GM12878 (cell line): ENCODE measurements around the gene TENT5D. TPM values are rescaled to one million over a fixed set of nuclear protein-coding genes. Genes with fewer than 3 reads are reported as not detected.
"Not testable (repeated sequence)": the region's sequence is repeated elsewhere in the genome, so short reads cannot be mapped to it uniquely, and the experiment has no call there.

Source experiments
- ATAC-seq: fragments of 200-7000 bp; cut with Tn5 transposase; 3 replicates; pipeline ENCODE4 v1.9.1; 2020; ENCODE audit warnings: mild to moderate bottlenecking, moderate library complexity
- Bru-seq: library from RNA; stranded (reverse); fragments of 400-500 nt; gene quantifications from one replicate; lab custom pipeline; 2021; lab: Mats Ljungman, UMichigan
- BruChase-seq, 2 experiments: library from RNA; stranded (reverse); fragments of 400-500 nt; gene quantifications; one replicate each; lab custom pipeline; 2021; lab: Mats Ljungman, UMichigan
- BruUV-seq: library from RNA; stranded (reverse); fragments of 400-500 nt; replicated peaks from 2 replicates; lab custom pipeline; 2021; lab: Mats Ljungman, UMichigan
- CTCF ChIA-PET: fragments of 300-600 bp; sonication (Branson Sonifier 250); formaldehyde crosslinking; extraction: SDS; loops from one replicate; lab custom pipeline; 2021; ENCODE audit warnings: inconsistent platforms; lab: Yijun Ruan, JAX
- POLR2A ChIA-PET: fragments of 350-600 bp; formaldehyde crosslinking; extraction: SDS; loops from one replicate; lab custom pipeline; 2021; ENCODE audit warnings: inconsistent platforms; lab: Charles Lee
- RAD21 ChIA-PET: fragments of 300-600 bp; sonication (Branson Sonifier 250); formaldehyde crosslinking; loops from one replicate; lab custom pipeline; 2023; ENCODE audit warnings: antibody characterized with exemption; ENCODE audit not compliant: unreplicated experiment; lab: Charles Lee
- SMC1A ChIA-PET: fragments of 300-600 bp; sonication (Branson Sonifier 250); formaldehyde crosslinking; loops from one replicate; lab custom pipeline; 2023; ENCODE audit not compliant: unreplicated experiment, uncharacterized antibody; lab: Charles Lee
- DNase-seq: peaks from one replicate; pipeline ENCODE4 v3.0.0-alpha.2; 2011; ENCODE audit warnings: low read depth, low spot score
- FAIRE-seq: peaks from 3 replicates; lab custom pipeline; 2011; peaks lifted over from hg19 to GRCh38; lab: Jason Lieb, UNC
- H2AFZ ChIP-seq: 2 replicates; pipeline ENCODE4 v1.6.0; 2011; ENCODE audit warnings: low read depth, low read length, control low read depth; ENCODE audit not compliant: control insufficient read depth
- H3K27ac ChIP-seq: 2 replicates; pipeline ENCODE4 v1.5.1; 2011; ENCODE audit warnings: control low read depth; ENCODE audit not compliant: control insufficient read depth, insufficient read depth
- H3K27me3 ChIP-seq, 2 experiments: replicated peaks in 1 of 2; 2 replicates each; pipeline versions ENCODE4 v1.6.0 to v1.6.1; 2011; ENCODE audit warnings: low read length in 1 of 2; ENCODE audit not compliant: control insufficient read depth in 2 of 2, insufficient read depth in 2 of 2
- H3K36me3 ChIP-seq, 2 experiments: 2 replicates each; pipeline ENCODE4 v1.5.1; 2011; ENCODE audit warnings: low read length in 1 of 2; ENCODE audit not compliant: control insufficient read depth in 2 of 2, insufficient read depth in 2 of 2
- H3K4me1 ChIP-seq: 2 replicates; pipeline ENCODE4 v1.6.1; 2011; ENCODE audit warnings: mild to moderate bottlenecking, low read length, moderate library complexity, mixed read lengths; ENCODE audit not compliant: control insufficient read depth, insufficient read depth
- H3K4me2 ChIP-seq: 2 replicates; pipeline ENCODE4 v1.6.0; 2011; ENCODE audit warnings: control low read depth; ENCODE audit not compliant: control insufficient read depth, insufficient read depth
- H3K4me3 ChIP-seq: fragments of 200-600 bp; sonication (generic); 2 replicates; pipeline ENCODE4 v1.5.1; 2016
- H3K79me2 ChIP-seq: 2 replicates; pipeline ENCODE4 v1.6.0; 2011; ENCODE audit warnings: low read length; ENCODE audit not compliant: control insufficient read depth, insufficient read depth
- H3K9ac ChIP-seq: 2 replicates; pipeline ENCODE4 v1.8.0; 2011; ENCODE audit warnings: low read length, control low read depth, mixed read lengths; ENCODE audit not compliant: control insufficient read depth, insufficient read depth
- H3K9me3 ChIP-seq: replicated peaks from 3 replicates; pipeline ENCODE4 v1.5.1; 2011; ENCODE audit warnings: mild to moderate bottlenecking, low read length; ENCODE audit not compliant: control insufficient read depth, insufficient read depth
- H4K20me1 ChIP-seq: 2 replicates; pipeline ENCODE4 v1.6.0; 2011; ENCODE audit not compliant: control insufficient read depth, insufficient read depth
- SREBF1 ChIP-seq: IDR thresholded peaks from 2 replicates; pipeline ENCODE4 v1.6.1; 2012; ENCODE audit warnings: mild to moderate bottlenecking, low read length
- ZBTB33 ChIP-seq: fragments of 450-650 bp; IDR thresholded peaks from 2 replicates; pipeline ENCODE4 v1.6.1; 2017; ENCODE audit warnings: mild to moderate bottlenecking
- WGBS: methylation state at CpG from one replicate; pipeline ENCODE4 v1.1.6; 2016; ENCODE audit warnings: low lambda C conversion rate; ENCODE audit not compliant: insufficient replicate concordance, insufficient coverage; ENCODE audit errors: missing lambda C conversion rate; 5-methylcytosine and 5-hydroxymethylcytosine counted together
- in situ Hi-C: fragments of 300-500 bp; cut with MboI; formaldehyde crosslinking; loops from 9 replicates; pipeline ENCODE4 v1.14.3; 2018; ENCODE audit warnings: mixed read lengths
- intact Hi-C: fragments of 100-400 bp; cut with micrococcal nuclease; formaldehyde crosslinking; loops from one replicate; pipeline ENCODE4 v1.14.2; 2022; ENCODE audit not compliant: unreplicated experiment
- long read RNA-seq, 2 experiments: library from polyadenylated mRNA; unstranded; transcript quantifications; one replicate each; pipeline ENCODE4 v2.0.0, GENCODE V29; 2019 to 2020
- polyA minus RNA-seq, 3 experiments: library from RNA; depleted of rRNA, polyadenylated mRNA; stranded (reverse); fragments of >200 nt; gene quantifications; 2 replicates each; pipeline ENCODE4 v1.2.3, GENCODE V29; 2011
- polyA plus RNA-seq, 11 experiments: library from polyadenylated mRNA; depleted of rRNA in 4 of 11; unstranded in 6 of 11; stranded (reverse) in 5 of 11; fragments of >200 nt; fragmentation: Nextera tagmentation in 4 of 11; fragmentation: Illumina TruSeq in 1 of 11; extraction: Ambion mirVana in 4 of 11; extraction: Trizol in 1 of 11; gene quantifications; 1 replicate in 1 of 11; 2 replicates in 10 of 11; pipeline versions ENCODE4 v1.2.1 to v1.2.3, GENCODE V29; 2011 to 2016; ENCODE audit warnings: inconsistent platforms in 2 of 11, missing spikeins in 2 of 11, low read depth in 1 of 11
- total RNA-seq, 4 experiments: library from RNA; depleted of rRNA in 3 of 4; stranded (reverse); fragments of >200 nt in 3 of 4; fragmentation: Illumina TruSeq in 1 of 4; extraction: Trizol in 1 of 4; gene quantifications; 2 replicates each; pipeline versions ENCODE4 v1.2.1 to v1.2.3, GENCODE V29; 2013 to 2021

TENT5D gene
- not detected in 2 replicates for total RNA-seq (2013; cell fraction: nucleolus; rRNA removed)
- total RNA-seq (2014; rRNA removed) (not detected in 2 replicates), total RNA-seq (2014; rRNA removed; fragmentation: Illumina TruSeq; extraction: Trizol) (not detected in 2 replicates), total RNA-seq (2021) (not detected in 2 replicates), polyA plus RNA-seq (2011; rRNA removed) (not detected in 2 replicates), polyA plus RNA-seq (2014; fragmentation: Illumina TruSeq; extraction: Trizol) (not detected in 2 replicates), polyA plus RNA-seq (2014; fragmentation: Nextera tagmentation; extraction: Ambion mirVana) (not detected), polyA plus RNA-seq (2014; rRNA removed) (not detected in 2 replicates), polyA plus RNA-seq (2016; fragmentation: Nextera tagmentation; extraction: Ambion mirVana) (not detected), polyA minus RNA-seq (2011; rRNA and poly(A)+ RNA removed) (not detected in 2 replicates), Bru-seq, nascent RNA (percentile 3 among the genes with signal in this experiment), BruChase-seq, experiment 1, labeled RNA remaining after a 6-hour chase (percentile 5 among the genes with signal in this experiment), BruChase-seq, experiment 2, labeled RNA remaining after a 2-hour chase (percentile 3 among the genes with signal in this experiment)
- polyA plus RNA-seq (2011; ENCODE audit: low read depth): not detected
- polyA plus RNA-seq (2011; cell fraction: cytosol; rRNA removed): not detected in 2 replicates
- polyA plus RNA-seq (2011; cell fraction: nucleus; rRNA removed): not detected in 2 replicates
- not detected in 2 replicates for polyA plus RNA-seq (2012)
- not detected in 2 replicates for polyA minus RNA-seq (2011; cell fraction: cytosol; rRNA and poly(A)+ RNA removed)
- polyA minus RNA-seq (2011; cell fraction: nucleus; rRNA and poly(A)+ RNA removed): not detected in 2 replicates
- long read RNA-seq, experiment 1: 0 reads
- long read RNA-seq, experiment 2: 0 reads

DNA sequence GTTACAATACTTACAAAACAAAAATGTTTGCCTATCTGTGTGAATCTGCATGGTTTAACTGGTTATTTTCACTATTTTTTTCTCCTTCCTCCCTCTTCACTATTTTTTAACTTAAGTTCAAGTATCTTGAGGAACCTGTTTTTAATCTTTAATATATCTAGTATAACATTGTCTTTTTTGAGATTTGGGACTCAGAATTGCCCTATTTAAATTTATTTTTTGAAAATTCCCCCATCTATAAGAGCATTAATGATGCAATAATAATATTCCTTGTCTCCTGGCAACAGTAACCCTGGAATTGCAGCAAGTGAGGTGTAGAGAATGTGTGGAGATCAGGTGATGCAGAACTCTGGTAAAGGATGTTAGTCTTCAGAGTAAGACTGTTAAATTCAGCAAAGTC, at the start of gene TENT5D:
Gene TENT5D, plus strand, starts transcription at position 301 of the 400 bp plus-strand sequence. CDS start 22,093 bp downstream, outside the sequence.
- BruUV-seq: no TSS peak
- ATAC-seq: no peak

GRCh38 chrX:80385651-80386050, 34.6 kb upstream of the TENT5D start:
- H3K27ac ChIP-seq, H3K9me3 ChIP-seq, BruUV-seq, H3K36me3 ChIP-seq, ATAC-seq, FAIRE-seq, CTCF ChIA-PET, H3K27me3 ChIP-seq, H3K79me2 ChIP-seq, H3K4me1 ChIP-seq, H4K20me1 ChIP-seq, H2AFZ ChIP-seq, H3K4me2 ChIP-seq, SMC1A ChIA-PET, in situ Hi-C loops, intact Hi-C loops, H3K4me3 ChIP-seq, POLR2A ChIA-PET, DNase-seq, RAD21 ChIA-PET, H3K9ac ChIP-seq: not testable (repeated sequence)
- 0% methylated on average over 1 of the region's 1 CpG for WGBS

More for the DNA sequence above, at the start of gene TENT5D:
- Histone ChIP-seq H2AFZ (no peak within 1 kb of the TSS), H3K4me2 (no peak within 1 kb of the TSS), H3K9me3 (no peaks in the 10 kb centered on the region), H3K79me2 (no peaks in the 10 kb centered on the region), H3K4me1 (no peaks in the 10 kb centered on the region), H3K27me3 (no peaks in the 10 kb centered on the region), H3K27ac (no peak within 1 kb of the TSS), H3K9ac (no peak within 1 kb of the TSS), H4K20me1 (no peaks in the 10 kb centered on the region), H3K36me3 (no peaks in the 10 kb centered on the region), H3K4me3 (no peak within 1 kb of the TSS)
- CTCF ChIA-PET: no interaction called here
- DNase-seq (no peak), FAIRE-seq (no peak)
- RAD21 ChIA-PET: no interaction called here
- in situ Hi-C loops: no loop called here
- TF ChIP-seq ZBTB33: no peak
- no peak for TF ChIP-seq SREBF1
- intact Hi-C loops: no loop called here
- POLR2A ChIA-PET: no interaction called here
- SMC1A ChIA-PET: no interaction called here
